SK-N-SH (cell line): Measurements from ENCODE around the gene POC1B. TPM values are rescaled to one million over a fixed set of nuclear protein-coding genes. Genes with fewer than 3 reads are reported as not detected.

Experiments
- CTCF ChIA-PET: fragments of 300-600, 350-600 bp; formaldehyde crosslinking; extraction: SDS; loops from one replicate; lab custom pipeline; 2021; lab: Yijun Ruan, JAX
- POLR2A ChIA-PET: fragments of 350-600 bp; sonication (Branson Sonifier 250); formaldehyde crosslinking; extraction: SDS; loops from one replicate; lab custom pipeline; 2020; ENCODE audit warnings: antibody characterized with exemption, inconsistent platforms; lab: Yijun Ruan, JAX
- DNase-seq: peaks from one replicate; pipeline ENCODE4 v3.0.0; 2012
- H2AFZ ChIP-seq: fragments of 200-600 bp; sonication (generic); 2 replicates; pipeline ENCODE4 v1.8.1; 2016; ENCODE audit warnings: antibody characterized with exemption, mild to moderate bottlenecking, low read depth
- H3F3A ChIP-seq: fragments of 200-600 bp; sonication (generic); replicated peaks from 2 replicates; pipeline ENCODE3; 2016; ENCODE audit warnings: antibody characterized with exemption, mild to moderate bottlenecking; ENCODE audit not compliant: insufficient read depth
- H3K27ac ChIP-seq, 2 experiments: fragments of 200-500 bp in 1 of 2; fragments of 200-600 bp in 1 of 2; sonication (Bioruptor generic) in 1 of 2; sonication (generic), shearing (Covaris generic) in 1 of 2; 2 replicates each; pipeline versions ENCODE4 v1.5.1 to v1.6.1; 2014 to 2016; ENCODE audit warnings: low read depth in 2 of 2, inconsistent platforms in 1 of 2, low read length in 1 of 2, mild to moderate bottlenecking in 1 of 2, mixed read lengths in 1 of 2
- H3K27me3 ChIP-seq: fragments of 200-600 bp; sonication (generic), shearing (Covaris generic); 2 replicates; pipeline ENCODE4 v1.6.1; 2016; ENCODE audit warnings: mixed run types; ENCODE audit not compliant: insufficient read depth
- H3K36me3 ChIP-seq, 2 experiments: fragments of 200-500 bp in 1 of 2; fragments of 200-600 bp in 1 of 2; sonication (Bioruptor generic) in 1 of 2; sonication (generic) in 1 of 2; replicated peaks in 1 of 2; 2 replicates each; pipeline versions ENCODE3 to v1.5.1; 2014 to 2016; ENCODE audit warnings: low read length in 1 of 2, mild to moderate bottlenecking in 1 of 2; ENCODE audit not compliant: insufficient read depth in 2 of 2, control insufficient read depth in 1 of 2
- H3K4me1 ChIP-seq, 2 experiments: fragments of 200-500 bp in 1 of 2; fragments of 200-600 bp in 1 of 2; sonication (Bioruptor generic) in 1 of 2; sonication (generic), shearing (Covaris generic) in 1 of 2; 2 replicates each; pipeline versions ENCODE4 v1.5.1 to v1.6.1; 2014 to 2016; ENCODE audit warnings: low read depth in 1 of 2, low read length in 1 of 2, mixed run types in 1 of 2; ENCODE audit not compliant: insufficient read depth in 2 of 2, control insufficient read depth in 1 of 2
- H3K4me2 ChIP-seq: fragments of 200-600 bp; sonication (generic), shearing (Covaris generic); 2 replicates; pipeline ENCODE4 v1.6.1; 2017; ENCODE audit warnings: mixed run types
- H3K4me3 ChIP-seq, 2 experiments: fragments of 200-500 bp in 1 of 2; fragments of 200-600 bp in 1 of 2; sonication (Bioruptor generic) in 1 of 2; sonication (generic), shearing (Covaris generic) in 1 of 2; 2 replicates each; pipeline versions ENCODE4 v1.5.1 to v1.8.1; 2014 to 2016; ENCODE audit warnings: low read depth in 2 of 2, inconsistent platforms in 1 of 2, low read length in 1 of 2, mild to moderate bottlenecking in 1 of 2, mixed read lengths in 1 of 2, moderate library complexity in 1 of 2
- H3K79me2 ChIP-seq: fragments of 200-600 bp; sonication (generic); 2 replicates; pipeline ENCODE4 v1.8.1; 2017; ENCODE audit warnings: mild to moderate bottlenecking; ENCODE audit not compliant: insufficient read depth
- H3K9ac ChIP-seq: fragments of 200-600 bp; sonication (generic); 2 replicates; pipeline ENCODE4 v1.6.1; 2017; ENCODE audit warnings: mixed run types
- H3K9me2 ChIP-seq: fragments of 200-600 bp; sonication (generic); 2 replicates; pipeline ENCODE4 v1.6.1; 2017; ENCODE audit warnings: mixed run types
- H3K9me3 ChIP-seq: fragments of 200-600 bp; sonication (generic); 2 replicates; pipeline ENCODE4 v1.6.1; 2017; ENCODE audit warnings: mixed run types, mild to moderate bottlenecking, moderate library complexity
- H4K20me1 ChIP-seq: fragments of 200-600 bp; sonication (generic); 2 replicates; pipeline ENCODE4 v1.6.1; 2017; ENCODE audit warnings: mild to moderate bottlenecking, mixed run types; ENCODE audit not compliant: insufficient read depth
- EP300 ChIP-seq, 2 experiments: IDR thresholded peaks; 2 replicates each; pipeline versions ENCODE4 v1.4.0 to v1.6.1; 2012; ENCODE audit warnings: borderline replicate concordance in 1 of 2, low read depth in 1 of 2, low read length in 1 of 2
- GABPA ChIP-seq: IDR thresholded peaks from 2 replicates; pipeline ENCODE4 v1.4.0; 2012; ENCODE audit warnings: low read depth, mild to moderate bottlenecking
- GATA2 ChIP-seq: sonication (generic); formaldehyde crosslinking; IDR thresholded peaks from 2 replicates; pipeline ENCODE4 v1.5.0; 2020; ENCODE audit warnings: mild to moderate bottlenecking, missing genetic modification reagents
- JUND ChIP-seq: IDR thresholded peaks from 2 replicates; pipeline ENCODE4 v1.4.0; 2012
- MAX ChIP-seq: IDR thresholded peaks from 2 replicates; pipeline ENCODE4 v1.4.0; 2012; ENCODE audit warnings: low read depth
- MEF2A ChIP-seq: IDR thresholded peaks from 2 replicates; pipeline ENCODE4 v1.4.0; 2012; ENCODE audit warnings: low read depth, borderline replicate concordance
- MXI1 ChIP-seq: IDR thresholded peaks from 2 replicates; pipeline ENCODE4 v1.6.1; 2012; ENCODE audit warnings: mild to moderate bottlenecking, low read depth, low read length, improper control_type of control experiment
- POLR2AphosphoS5 ChIP-seq: IDR thresholded peaks from 2 replicates; pipeline ENCODE4 v1.6.1; 2012; ENCODE audit warnings: low read depth, low read length
- REST ChIP-seq: IDR thresholded peaks from 2 replicates; pipeline ENCODE4 v1.6.1; 2012; ENCODE audit warnings: mild to moderate bottlenecking, low read depth, low read length, moderate library complexity
- SMC3 ChIP-seq: IDR thresholded peaks from 2 replicates; pipeline ENCODE4 v1.6.1; 2012; ENCODE audit warnings: low read depth, low read length, improper control_type of control experiment
- TAF1 ChIP-seq: IDR thresholded peaks from 2 replicates; pipeline ENCODE4 v1.6.1; 2012; ENCODE audit warnings: low read depth, mild to moderate bottlenecking, low read length, moderate library complexity, borderline replicate concordance
- WGBS: methylation state at CpG from one replicate; pipeline ENCODE4 v1.1.6; 2017; ENCODE audit warnings: low lambda C conversion rate; 5-methylcytosine and 5-hydroxymethylcytosine counted together
- polyA plus RNA-seq, 3 experiments: library from polyadenylated mRNA; depleted of rRNA; stranded (reverse); fragments of >200 nt; gene quantifications; 2 replicates each; pipeline ENCODE4 v1.2.3, GENCODE V29; 2012

Gene POC1B
- polyA plus RNA-seq, 1 of the 3 experiments (the other 2 are of a cell fraction), result 4.0 TPM

- Histone ChIP-seq H3K9ac (no peak overlapping the region), H3K27me3 (no peaks in the 10 kb centered on the region), H2AFZ (no peak overlapping the region), H3K9me2 (no peaks in the 10 kb centered on the region), H3K4me1 (peaks cover 0 to 30% of the 10 kb centered on the region in 2 experiments; a peak in 2 of 4 replicates), H3K36me3 (no peaks in the 10 kb centered on the region)
- WGBS, result 98% methylated on average over 5 of the region's 5 CpGs
- CTCF ChIA-PET, result no interaction called here
- no peak for TF ChIP-seq JUND
- no peak for TF ChIP-seq GATA2
- TF ChIP-seq EP300 (IDR thresholded peaks at IDR 0.05; ENCODE audit: borderline replicate concordance in 1 of 2, low read depth in 1 of 2, low read length in 1 of 2), result no peak
- TF ChIP-seq REST, result no peak
- TF ChIP-seq, all 33 proteins: peak for 0
- Histone ChIP-seq H3K9me3 (no peaks in the 10 kb centered on the region), H3F3A (peaks cover 13% of the 10 kb centered on the region), H3K4me3 (no peak overlapping the region), H3K27ac (no peak overlapping the region), H4K20me1 (no peaks in the 10 kb centered on the region), H3K79me2 (no peaks in the 10 kb centered on the region), H3K4me2 (no peak overlapping the region)
- POLR2A ChIA-PET, result no interaction called here
- no peak for DNase-seq
Measured at GRCh38 chr12:89418228-89418910, 107.5 kb downstream of the POC1B start.

- peak overlapping the region in 1 of 2 experiments; percentile 26; a peak in 2 of 4 replicates for H3K27ac ChIP-seq
- H3K4me1 ChIP-seq, result peaks cover 0 to 30% of the 10 kb centered on the region in 2 experiments; a peak in 2 of 4 replicates
- no peak overlapping the region for H3K4me3 ChIP-seq
- CTCF ChIA-PET, result interaction anchor here (1.4 kb wide), 1 partner anchor 13 kb away, joined by 4 read pairs; no protein-coding TSS in a partner anchor
- WGBS, result 50% methylated on average over 3 of the region's 3 CpGs
- POLR2A ChIA-PET, result no interaction called here
- H3K9me3 ChIP-seq, result no peaks in the 10 kb centered on the region
- H3K9me2 ChIP-seq, result no peaks in the 10 kb centered on the region
- H3K9ac ChIP-seq, result no peak overlapping the region
- no peaks in the 10 kb centered on the region for H3K27me3 ChIP-seq
- no peaks in the 10 kb centered on the region for H4K20me1 ChIP-seq
- peak overlapping the region; percentile 41; the same call in 1 of the 2 replicates for H3K4me2 ChIP-seq
- H3K36me3 ChIP-seq, result no peaks in the 10 kb centered on the region
- peaks cover 13% of the 10 kb centered on the region for H3F3A ChIP-seq
- no peak for DNase-seq
- H3K79me2 ChIP-seq, result no peaks in the 10 kb centered on the region
- TF ChIP-seq POLR2AphosphoS5 (no peak), EP300 (IDR thresholded peaks at IDR 0.05; ENCODE audit: borderline replicate concordance in 1 of 2, low read depth in 1 of 2, low read length in 1 of 2) (no peak), SMC3 (no peak), GABPA (no peak), MXI1 (no peak), JUND (no peak), TAF1 (no peak), MEF2A (no peak), MAX (no peak)
- H2AFZ ChIP-seq, result peak overlapping the region; percentile 39
Measured at GRCh38 chr12:89417246-89417977, 108.4 kb downstream of the POC1B start.
